ENCODE measurements around the gene SLC6A18. TPM values are rescaled to one million over a fixed set of nuclear protein-coding genes. Genes with fewer than 3 reads are reported as not detected.

The SLC6A18 gene
- total and polyA plus RNA-seq, 2 of the 13 experiments (the other 11 are each of a cell fraction or from before 2014, with no cell fraction given) = not detected

DNA sequence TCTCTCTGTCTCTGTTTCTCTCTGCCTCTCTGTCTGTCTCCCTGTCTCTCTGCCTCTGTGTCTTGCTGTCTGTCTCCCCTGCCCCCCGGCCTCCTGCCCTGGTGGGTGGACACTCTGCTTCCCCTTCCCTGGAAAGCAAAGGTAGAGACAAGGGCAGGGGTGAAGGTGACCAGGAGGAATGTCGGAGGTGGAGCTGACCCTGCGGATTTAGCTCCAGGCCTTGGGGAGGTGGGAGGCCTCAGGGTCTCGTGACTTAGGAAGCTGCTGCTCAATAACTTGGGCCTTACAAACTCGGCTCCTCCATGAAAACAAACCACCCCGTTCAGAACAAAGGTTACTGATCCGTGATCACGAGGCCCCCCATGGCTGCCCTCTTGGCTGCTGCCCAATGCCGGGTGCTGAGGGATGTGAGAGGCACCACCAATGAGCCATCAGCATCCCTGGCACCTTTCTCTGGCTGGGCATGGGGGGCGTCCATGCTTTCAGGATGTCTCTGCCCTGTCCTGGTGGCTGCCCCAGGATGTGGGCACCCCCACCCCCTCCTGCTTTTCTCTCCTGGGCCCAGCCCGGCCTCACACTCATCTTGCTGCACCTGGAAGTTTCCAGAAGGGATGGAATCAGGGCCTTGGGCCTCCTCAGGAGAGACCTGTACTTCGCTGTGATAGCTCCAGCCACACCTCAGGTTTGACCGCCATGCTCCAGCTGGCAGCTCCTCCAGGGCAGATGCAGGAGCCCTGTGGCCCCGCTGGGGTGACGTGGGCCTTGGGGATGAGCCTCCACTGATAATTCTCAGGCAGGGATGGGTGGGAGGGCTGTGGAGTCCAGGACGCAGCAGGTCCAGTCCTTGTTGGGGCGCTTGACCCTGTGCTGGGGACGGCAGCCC is 38.6 kb upstream of the SLC6A18 start (continued):
- TF ChIP-seq, protein P1, sequence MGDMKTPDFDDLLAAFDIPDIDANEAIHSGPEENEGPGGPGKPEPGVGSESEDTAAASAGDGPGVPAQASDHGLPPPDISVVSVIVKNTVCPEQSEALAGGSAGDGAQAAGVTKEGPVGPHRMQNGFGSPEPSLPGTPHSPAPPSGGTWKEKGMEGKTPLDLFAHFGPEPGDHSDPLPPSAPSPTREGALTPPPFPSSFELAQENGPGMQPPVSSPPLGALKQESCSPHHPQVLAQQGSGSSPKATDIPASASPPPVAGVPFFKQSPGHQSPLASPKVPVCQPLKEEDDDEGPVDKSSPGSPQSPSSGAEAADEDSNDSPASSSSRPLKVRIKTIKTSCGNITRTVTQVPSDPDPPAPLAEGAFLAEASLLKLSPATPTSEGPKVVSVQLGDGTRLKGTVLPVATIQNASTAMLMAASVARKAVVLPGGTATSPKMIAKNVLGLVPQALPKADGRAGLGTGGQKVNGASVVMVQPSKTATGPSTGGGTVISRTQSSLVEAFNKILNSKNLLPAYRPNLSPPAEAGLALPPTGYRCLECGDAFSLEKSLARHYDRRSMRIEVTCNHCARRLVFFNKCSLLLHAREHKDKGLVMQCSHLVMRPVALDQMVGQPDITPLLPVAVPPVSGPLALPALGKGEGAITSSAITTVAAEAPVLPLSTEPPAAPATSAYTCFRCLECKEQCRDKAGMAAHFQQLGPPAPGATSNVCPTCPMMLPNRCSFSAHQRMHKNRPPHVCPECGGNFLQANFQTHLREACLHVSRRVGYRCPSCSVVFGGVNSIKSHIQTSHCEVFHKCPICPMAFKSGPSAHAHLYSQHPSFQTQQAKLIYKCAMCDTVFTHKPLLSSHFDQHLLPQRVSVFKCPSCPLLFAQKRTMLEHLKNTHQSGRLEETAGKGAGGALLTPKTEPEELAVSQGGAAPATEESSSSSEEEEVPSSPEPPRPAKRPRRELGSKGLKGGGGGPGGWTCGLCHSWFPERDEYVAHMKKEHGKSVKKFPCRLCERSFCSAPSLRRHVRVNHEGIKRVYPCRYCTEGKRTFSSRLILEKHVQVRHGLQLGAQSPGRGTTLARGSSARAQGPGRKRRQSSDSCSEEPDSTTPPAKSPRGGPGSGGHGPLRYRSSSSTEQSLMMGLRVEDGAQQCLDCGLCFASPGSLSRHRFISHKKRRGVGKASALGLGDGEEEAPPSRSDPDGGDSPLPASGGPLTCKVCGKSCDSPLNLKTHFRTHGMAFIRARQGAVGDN (CRISPR knock-in tag; IDR thresholded peaks at IDR 0.05) = peak; percentile 16
- TF ChIP-seq ZNF564 (CRISPR knock-in tag; IDR thresholded peaks at IDR 0.05) (0 out of 2 replicates have a peak, but pooled peaks have one; percentile 24), MIER3 (CRISPR knock-in tag; IDR thresholded peaks at IDR 0.05; ENCODE audit: borderline replicate concordance) (no peak), SKIL (CRISPR knock-in tag; IDR thresholded peaks at IDR 0.05; ENCODE audit: borderline replicate concordance) (peak; percentile 91), TFAP4 (IDR thresholded peaks at IDR 0.05; ENCODE audit: borderline replicate concordance, low read depth) (no peak), RXRB (CRISPR knock-in tag; IDR thresholded peaks at IDR 0.05; ENCODE audit: borderline replicate concordance) (peak; percentile 35), ZNF746 (CRISPR knock-in tag; IDR thresholded peaks at IDR 0.05) (no peak; the same call in 1 of the 2 replicates), HNF4A (CRISPR knock-in tag; IDR thresholded peaks at IDR 0.05) (peak; percentile 63), KLF13 (CRISPR knock-in tag; IDR thresholded peaks at IDR 0.05) (peak; percentile 35; the same call in 1 of the 2 replicates), BCL6 (CRISPR knock-in tag; IDR thresholded peaks at IDR 0.05) (peak; percentile 99), IRF9 (CRISPR knock-in tag; IDR thresholded peaks at IDR 0.05; ENCODE audit: borderline replicate concordance) (0 out of 2 replicates have a peak, but pooled peaks have one; percentile 36), GATA4 (IDR thresholded peaks at IDR 0.05; ENCODE audit: borderline replicate concordance, low read depth) (0 out of 2 replicates have a peak, but pooled peaks have one; percentile 15), ZFP1 (CRISPR knock-in tag; IDR thresholded peaks at IDR 0.05) (no peak), TARDBP (CRISPR knock-in tag; IDR thresholded peaks at IDR 0.05) (peak; percentile 6; the same call in 1 of the 2 replicates)
- TF ChIP-seq, protein P2, sequence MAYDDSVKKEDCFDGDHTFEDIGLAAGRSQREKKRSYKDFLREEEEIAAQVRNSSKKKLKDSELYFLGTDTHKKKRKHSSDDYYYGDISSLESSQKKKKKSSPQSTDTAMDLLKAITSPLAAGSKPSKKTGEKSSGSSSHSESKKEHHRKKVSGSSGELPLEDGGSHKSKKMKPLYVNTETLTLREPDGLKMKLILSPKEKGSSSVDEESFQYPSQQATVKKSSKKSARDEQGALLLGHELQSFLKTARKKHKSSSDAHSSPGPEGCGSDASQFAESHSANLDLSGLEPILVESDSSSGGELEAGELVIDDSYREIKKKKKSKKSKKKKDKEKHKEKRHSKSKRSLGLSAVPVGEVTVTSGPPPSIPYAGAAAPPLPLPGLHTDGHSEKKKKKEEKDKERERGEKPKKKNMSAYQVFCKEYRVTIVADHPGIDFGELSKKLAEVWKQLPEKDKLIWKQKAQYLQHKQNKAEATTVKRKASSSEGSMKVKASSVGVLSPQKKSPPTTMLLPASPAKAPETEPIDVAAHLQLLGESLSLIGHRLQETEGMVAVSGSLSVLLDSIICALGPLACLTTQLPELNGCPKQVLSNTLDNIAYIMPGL (CRISPR knock-in tag; IDR thresholded peaks at IDR 0.05; ENCODE audit: borderline replicate concordance in 1 of 2, low read depth in 1 of 2) = peak in 1 of 2 experiments; percentile 40; a peak in 1 of 4 replicates

Data from HepG2 (cell line).